H1 (cell line): Measurements from ENCODE around the gene LRRC74A. TPM values are rescaled to one million over a fixed set of nuclear protein-coding genes. Genes with fewer than 3 reads are reported as not detected.

Experiments
- CTCF ChIA-PET: fragments of 300-600 bp; sonication (Branson Sonifier 250); formaldehyde crosslinking; loops from one replicate; lab custom pipeline; 2021; ENCODE audit not compliant: partially characterized antibody; lab: Charles Lee
- POLR2A ChIA-PET: fragments of 300-600 bp; sonication (Branson Sonifier 250); formaldehyde crosslinking; loops from one replicate; lab custom pipeline; 2021; ENCODE audit warnings: inconsistent platforms; ENCODE audit not compliant: partially characterized antibody; lab: Charles Lee
- DNase-seq, 2 experiments: peaks; one replicate each; pipeline versions ENCODE4 v3.0.0 to v3.0.0-alpha.2; 2010 to 2022; ENCODE audit warnings: low spot score in 2 of 2, low read depth in 1 of 2, mixed read lengths in 1 of 2
- FAIRE-seq: peaks from 2 replicates; lab custom pipeline; 2011; peaks lifted over from hg19 to GRCh38; lab: Jason Lieb, UNC
- H2AFZ ChIP-seq: 2 replicates; pipeline ENCODE4 v1.8.1; 2012; ENCODE audit warnings: low read length, inconsistent platforms
- H2AK5ac ChIP-seq: 2 replicates; pipeline ENCODE4 v1.6.1; 2013; ENCODE audit warnings: low read depth, low read length
- H2BK120ac ChIP-seq: replicated peaks from 2 replicates; pipeline ENCODE3; 2013; ENCODE audit warnings: low read depth, low read length, inconsistent platforms
- H2BK12ac ChIP-seq: 2 replicates; pipeline ENCODE4 v1.6.1; 2013; ENCODE audit warnings: low read depth, low read length
- H2BK15ac ChIP-seq: 2 replicates; pipeline ENCODE4 v1.6.1; 2013; ENCODE audit warnings: low read length
- H2BK20ac ChIP-seq: 2 replicates; pipeline ENCODE4 v1.6.1; 2013; ENCODE audit warnings: low read length
- H2BK5ac ChIP-seq: 2 replicates; pipeline ENCODE4 v1.6.1; 2013; ENCODE audit warnings: low read depth, low read length
- H3K14ac ChIP-seq: 2 replicates; pipeline ENCODE4 v1.6.1; 2013; ENCODE audit warnings: inconsistent platforms; ENCODE audit not compliant: insufficient read length
- H3K18ac ChIP-seq: 2 replicates; pipeline ENCODE4 v1.6.1; 2013; ENCODE audit warnings: low read length; ENCODE audit errors: extremely low read depth
- H3K23ac ChIP-seq: 2 replicates; pipeline ENCODE4 v1.6.1; 2013; ENCODE audit warnings: inconsistent platforms; ENCODE audit not compliant: insufficient read length
- H3K23me2 ChIP-seq: 2 replicates; pipeline ENCODE4 v1.6.1; 2013; ENCODE audit warnings: low read depth, low read length
- H3K27ac ChIP-seq: 2 replicates; pipeline ENCODE4 v1.6.1; 2011; ENCODE audit warnings: low read depth, low read length, inconsistent platforms
- H3K27me3 ChIP-seq, 4 experiments: replicated peaks in 1 of 4; 1 replicate in 1 of 4; 2 replicates in 3 of 4; pipeline versions ENCODE4 v1.6.1 to v1.8.1; 2011 to 2013; ENCODE audit warnings: low read length in 3 of 4, mild to moderate bottlenecking in 3 of 4, inconsistent platforms in 2 of 4, mixed read lengths in 2 of 4, moderate library complexity in 1 of 4; ENCODE audit not compliant: control insufficient read depth in 3 of 4, insufficient read depth in 3 of 4; ENCODE audit errors: extremely low read depth in 1 of 4
- H3K36me3 ChIP-seq, 4 experiments: 2 replicates each; pipeline versions ENCODE4 v1.6.1 to v1.8.1; 2011 to 2013; ENCODE audit warnings: mild to moderate bottlenecking in 4 of 4, low read length in 3 of 4, moderate library complexity in 2 of 4, control low read depth in 1 of 4, inconsistent platforms in 1 of 4; ENCODE audit not compliant: insufficient read depth in 4 of 4, control insufficient read depth in 2 of 4
- H3K4ac ChIP-seq: replicated peaks from 2 replicates; pipeline ENCODE3; 2013; ENCODE audit warnings: low read length, low read depth, mixed read lengths, inconsistent platforms; ENCODE audit not compliant: insufficient read length
- H3K4me1 ChIP-seq, 4 experiments: replicated peaks in 1 of 4; 1 replicate in 1 of 4; 2 replicates in 3 of 4; pipeline versions ENCODE4 v1.6.1 to v1.8.1; 2011 to 2013; ENCODE audit warnings: low read length in 3 of 4, inconsistent platforms in 2 of 4, mixed read lengths in 1 of 4; ENCODE audit not compliant: insufficient read depth in 4 of 4, control insufficient read depth in 3 of 4
- H3K4me2 ChIP-seq, 2 experiments: 2 replicates each; pipeline versions ENCODE4 v1.6.1 to v1.8.1; 2011 to 2013; ENCODE audit warnings: low read depth in 2 of 2, low read length in 2 of 2, control low read depth in 1 of 2, inconsistent platforms in 1 of 2, mild to moderate bottlenecking in 1 of 2; ENCODE audit not compliant: insufficient read depth in 1 of 2
- H3K4me3 ChIP-seq, 4 experiments: fragments of 200-600, 300-600 bp in 1 of 4; sonication (generic), shearing (Covaris generic), sonication (Bioruptor Twin) in 1 of 4; 2 replicates each; pipeline versions ENCODE4 v1.5.1 to v1.8.1; 2011 to 2016; ENCODE audit warnings: low read length in 4 of 4, low read depth in 3 of 4, control low read depth in 2 of 4, inconsistent platforms in 2 of 4, mild to moderate bottlenecking in 2 of 4, mixed read lengths in 1 of 4, moderate library complexity in 1 of 4; ENCODE audit not compliant: insufficient read depth in 2 of 4; ENCODE audit errors: extremely low read depth in 1 of 4
- H3K56ac ChIP-seq: replicated peaks from 2 replicates; pipeline ENCODE3; 2013; ENCODE audit warnings: low read depth, mild to moderate bottlenecking, mixed read lengths, low read length, inconsistent platforms; ENCODE audit not compliant: insufficient read length
- H3K79me1 ChIP-seq: 2 replicates; pipeline ENCODE4 v1.6.1; 2013; ENCODE audit warnings: low read depth, low read length, control low read depth
- H3K79me2 ChIP-seq, 2 experiments: 2 replicates each; pipeline versions ENCODE4 v1.6.1 to v1.8.1; 2012 to 2013; ENCODE audit warnings: low read length in 2 of 2, mild to moderate bottlenecking in 2 of 2, inconsistent platforms in 1 of 2; ENCODE audit not compliant: insufficient read depth in 2 of 2, control insufficient read depth in 1 of 2
- H3K9ac ChIP-seq, 4 experiments: replicated peaks in 1 of 4; 1 replicate in 1 of 4; 2 replicates in 3 of 4; pipeline versions ENCODE4 v1.6.1 to v1.8.1; 2011 to 2013; ENCODE audit warnings: low read depth in 3 of 4, low read length in 3 of 4, control low read depth in 2 of 4, mild to moderate bottlenecking in 2 of 4, moderate library complexity in 2 of 4, inconsistent platforms in 1 of 4; ENCODE audit errors: extremely low read depth in 1 of 4
- H3K9me3 ChIP-seq, 2 experiments: 2 replicates each; pipeline versions ENCODE4 v1.6.1 to v1.8.1; 2012 to 2013; ENCODE audit warnings: mild to moderate bottlenecking in 2 of 2, moderate library complexity in 2 of 2, control low read depth in 1 of 2, inconsistent platforms in 1 of 2, low read depth in 1 of 2, low read length in 1 of 2, mixed read lengths in 1 of 2; ENCODE audit not compliant: insufficient read depth in 2 of 2
- H4K20me1 ChIP-seq, 2 experiments: replicated peaks in 1 of 2; 2 replicates each; pipeline versions ENCODE3 to v1.8.1; 2011 to 2013; ENCODE audit warnings: inconsistent platforms in 2 of 2, low read length in 2 of 2, mild to moderate bottlenecking in 1 of 2; ENCODE audit not compliant: insufficient read depth in 2 of 2, control insufficient read depth in 1 of 2
- H4K5ac ChIP-seq: 2 replicates; pipeline ENCODE4 v1.6.1; 2013; ENCODE audit warnings: low read length, low read depth, mixed read lengths, inconsistent platforms; ENCODE audit not compliant: insufficient read length
- H4K8ac ChIP-seq: 2 replicates; pipeline ENCODE4 v1.8.0; 2013; ENCODE audit warnings: mild to moderate bottlenecking, moderate library complexity, low read length, inconsistent platforms; ENCODE audit not compliant: insufficient read depth; ENCODE audit errors: extremely low read depth
- H4K91ac ChIP-seq: replicated peaks from 2 replicates; pipeline ENCODE3; 2013; ENCODE audit warnings: low read length, mixed read lengths, inconsistent platforms; ENCODE audit not compliant: insufficient read length
- SUZ12 ChIP-seq: fragments of 200-600 bp; sonication (generic); IDR thresholded peaks from 2 replicates; pipeline ENCODE4 v1.6.1; 2012; ENCODE audit warnings: mild to moderate bottlenecking, inconsistent platforms, low read length, moderate library complexity, mixed read lengths
- WGBS, 2 experiments: shearing (Covaris generic) in 1 of 2; methylation state at CpG; one replicate each; pipeline versions ENCODE4 v1.1.6 to v1.1.7; 2013 to 2015; ENCODE audit warnings: low lambda C conversion rate in 2 of 2, mixed read lengths in 2 of 2, inconsistent platforms in 1 of 2, low coverage in 1 of 2, missing lambda C conversion rate in 1 of 2; ENCODE audit not compliant: insufficient replicate concordance in 2 of 2, insufficient coverage in 1 of 2, insufficient read length in 1 of 2; ENCODE audit errors: extremely low coverage in 1 of 2, missing lambda C conversion rate in 1 of 2; 5-methylcytosine and 5-hydroxymethylcytosine counted together
- polyA plus RNA-seq, 7 experiments: library from polyadenylated mRNA; depleted of rRNA in 3 of 7; stranded (reverse) in 5 of 7; unstranded in 2 of 7; fragments of >200 nt in 5 of 7; fragments of 200-250 nt in 2 of 7; gene quantifications; 1 replicate in 5 of 7; 2 replicates in 1 of 7; 4 replicates in 1 of 7; pipeline versions ENCODE4 v1.2.1 to v1.2.3, GENCODE V29; 2011 to 2013; ENCODE audit warnings: missing spikeins in 2 of 7, mixed read lengths in 2 of 7
- total RNA-seq: library from RNA; stranded (reverse); fragmentation: NEBNext Ultra II Directional; extraction: Animal tissue kit (Norgen Biotek cat#: 25700); gene quantifications from 2 replicates; pipeline ENCODE4 v1.2.1, GENCODE V29; 2021
- TF ChIP-seq, protein P1 (sequence below), 3 experiments: IDR thresholded peaks; 1 replicate in 2 of 3; 2 replicates in 1 of 3; pipeline versions ENCODE4 v1.5.1 to v1.6.1; 2011; ENCODE audit warnings: low read length in 3 of 3, mild to moderate bottlenecking in 3 of 3, inconsistent platforms in 2 of 3, low read depth in 1 of 3, moderate library complexity in 1 of 3; ENCODE audit not compliant: insufficient read depth in 1 of 3; ENCODE audit errors: control extremely low read depth in 1 of 3

The LRRC74A gene
- total and polyA plus RNA-seq, 2 of the 8 experiments (the other 6 are each of a cell fraction or from before 2014, with no cell fraction given) = not detected

DNA sequence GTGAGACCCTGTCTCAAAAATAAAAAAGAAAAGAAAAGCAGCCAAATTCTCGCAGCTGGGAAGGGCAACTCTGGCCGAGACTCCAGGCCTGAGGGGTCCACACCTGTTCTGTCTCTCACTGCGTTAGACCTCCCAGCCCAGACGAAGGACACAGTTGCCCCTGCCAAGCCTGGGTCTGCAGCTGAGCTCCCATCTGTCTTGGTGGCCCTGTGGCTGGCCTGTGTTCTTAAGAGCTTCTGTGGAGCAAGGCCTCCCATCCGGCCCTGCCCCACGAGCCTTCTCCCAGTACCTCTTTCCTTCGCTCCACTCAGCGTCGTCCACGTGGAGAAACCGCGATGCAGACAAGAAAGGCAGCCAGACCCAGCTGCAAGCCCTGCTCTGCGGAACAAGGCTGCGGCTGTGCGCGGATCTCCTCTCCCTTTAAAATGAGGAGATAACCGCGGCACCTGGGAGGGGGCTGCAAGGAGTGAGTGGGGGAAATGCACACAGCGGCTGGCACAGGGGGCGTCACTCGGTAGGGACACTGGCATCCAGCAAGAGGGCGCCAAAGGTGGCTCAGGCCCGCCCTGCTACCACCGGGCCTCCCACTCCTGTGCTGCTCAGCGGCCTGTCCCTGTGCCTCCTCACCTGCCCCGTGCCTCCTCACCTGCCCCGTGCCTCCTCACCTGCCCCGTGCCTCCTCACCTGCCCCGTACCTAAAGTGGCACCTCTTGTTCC, 42.4 kb downstream of the LRRC74A start:
- Histone ChIP-seq H3K36me3 (no peaks in the 10 kb centered on the region), H2BK15ac (0 out of 2 replicates have a peak overlapping the region, but pooled peaks have one; percentile 19), H2AK5ac (no peak overlapping the region), H3K23me2 (no peaks in the 10 kb centered on the region), H3K4ac (no peak overlapping the region), H4K91ac (peak overlapping the region; percentile 44), H3K79me2 (no peaks in the 10 kb centered on the region), H4K20me1 (no peaks in the 10 kb centered on the region), H2AFZ (no peak overlapping the region), H3K79me1 (no peaks in the 10 kb centered on the region), H3K4me3 (no peak overlapping the region), H3K4me2 (no peak overlapping the region), H3K9ac (no peak overlapping the region), H2BK20ac (no peak overlapping the region), H3K27me3 (no peaks in the 10 kb centered on the region; a peak in 2 of 7 replicates), H2BK12ac (peak overlapping the region; percentile 77; the same call in 1 of the 2 replicates), H3K18ac (no peak overlapping the region), H3K9me3 (no peaks in the 10 kb centered on the region), H3K23ac (no peak overlapping the region), H2BK5ac (peak overlapping the region; percentile 40; the same call in 1 of the 2 replicates), H3K14ac (no peak overlapping the region), H2BK120ac (no peak overlapping the region), H3K56ac (no peak overlapping the region), H4K8ac (no peak overlapping the region), H4K5ac (no peak overlapping the region), H3K4me1 (peaks cover 0 to 13% (median 8%) of the 10 kb centered on the region in 4 experiments; a peak in 5 of 7 replicates), H3K27ac (no peak overlapping the region)
- ChIA-PET CTCF (interaction anchor here (0.7 to 27.4 kb wide), 15 partner anchors 7 to 591 kb away, joined by 3 to 719 read pairs (median 4); partner anchors contain the start of gene CIPC), POLR2A (interaction anchor here (0.8 kb wide), 1 partner anchor 199 kb away, joined by 4 read pairs; no protein-coding TSS in a partner anchor)
- TF ChIP-seq, protein P1, sequence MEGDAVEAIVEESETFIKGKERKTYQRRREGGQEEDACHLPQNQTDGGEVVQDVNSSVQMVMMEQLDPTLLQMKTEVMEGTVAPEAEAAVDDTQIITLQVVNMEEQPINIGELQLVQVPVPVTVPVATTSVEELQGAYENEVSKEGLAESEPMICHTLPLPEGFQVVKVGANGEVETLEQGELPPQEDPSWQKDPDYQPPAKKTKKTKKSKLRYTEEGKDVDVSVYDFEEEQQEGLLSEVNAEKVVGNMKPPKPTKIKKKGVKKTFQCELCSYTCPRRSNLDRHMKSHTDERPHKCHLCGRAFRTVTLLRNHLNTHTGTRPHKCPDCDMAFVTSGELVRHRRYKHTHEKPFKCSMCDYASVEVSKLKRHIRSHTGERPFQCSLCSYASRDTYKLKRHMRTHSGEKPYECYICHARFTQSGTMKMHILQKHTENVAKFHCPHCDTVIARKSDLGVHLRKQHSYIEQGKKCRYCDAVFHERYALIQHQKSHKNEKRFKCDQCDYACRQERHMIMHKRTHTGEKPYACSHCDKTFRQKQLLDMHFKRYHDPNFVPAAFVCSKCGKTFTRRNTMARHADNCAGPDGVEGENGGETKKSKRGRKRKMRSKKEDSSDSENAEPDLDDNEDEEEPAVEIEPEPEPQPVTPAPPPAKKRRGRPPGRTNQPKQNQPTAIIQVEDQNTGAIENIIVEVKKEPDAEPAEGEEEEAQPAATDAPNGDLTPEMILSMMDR (IDR thresholded peaks at IDR 0.05; ENCODE audit: control extremely low read depth in 1 of 3, insufficient read depth in 1 of 3, low read depth in 1 of 3, low read length in 3 of 3) = peak; percentile 38 to 50 (median 38); a peak in 3 of 4 replicates
- no peak for TF ChIP-seq SUZ12
- DNase-seq (no peak), FAIRE-seq (no peak)
- 86% methylated on average over 29 of the region's 29 CpGs; no CpG with 5 or more reads in 1 of the 2 experiments for WGBS, 2 experiments
